Cerebellar nuclear complex (tissue), 1 donor: ENCODE results near the gene NKTR.

Experiments
- DNase-seq, 2 experiments: peaks; one replicate each; lab custom pipeline; 2025; lab: John Stamatoyannopoulos, UW

NKTR gene

DNA sequence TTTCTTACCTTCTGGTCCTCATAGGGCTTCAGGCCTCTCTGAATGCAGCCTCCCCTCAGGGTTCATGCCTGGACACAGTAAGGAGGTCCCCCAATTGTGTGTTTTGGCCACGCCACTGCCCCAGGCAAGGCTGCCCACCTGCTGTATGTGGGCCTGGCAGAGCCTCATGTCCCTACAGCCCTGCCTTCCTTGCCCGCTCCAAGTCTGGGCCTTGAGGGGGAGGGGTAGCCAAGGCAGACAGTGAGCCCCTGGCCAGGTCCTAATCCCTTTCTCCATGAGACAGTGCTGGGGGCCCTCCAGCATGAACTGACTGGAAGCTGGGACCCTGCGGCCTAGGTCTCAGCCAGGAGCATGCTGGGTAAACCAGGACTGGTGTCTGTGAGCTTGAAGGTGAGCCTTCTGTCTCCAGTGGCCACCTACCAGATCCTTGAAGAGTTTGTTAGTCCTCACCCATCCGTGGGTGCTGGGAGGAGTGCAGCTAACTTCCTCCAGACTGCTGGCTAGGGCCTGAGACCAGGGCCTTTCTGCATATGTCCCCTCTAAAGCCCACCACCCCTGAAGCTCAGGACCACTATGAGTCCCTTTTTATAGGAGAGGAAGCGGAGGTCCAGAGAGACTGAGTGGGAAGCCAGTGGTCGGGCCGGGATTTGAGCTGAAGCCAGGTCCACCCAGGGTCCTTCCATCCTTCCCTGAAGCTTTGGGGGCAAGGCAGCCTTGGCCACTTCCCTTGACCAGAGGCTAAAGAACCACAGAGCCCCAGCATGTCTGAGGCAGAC is 61.7 kb downstream of the NKTR start:
- no peak for DNase-seq

DNA sequence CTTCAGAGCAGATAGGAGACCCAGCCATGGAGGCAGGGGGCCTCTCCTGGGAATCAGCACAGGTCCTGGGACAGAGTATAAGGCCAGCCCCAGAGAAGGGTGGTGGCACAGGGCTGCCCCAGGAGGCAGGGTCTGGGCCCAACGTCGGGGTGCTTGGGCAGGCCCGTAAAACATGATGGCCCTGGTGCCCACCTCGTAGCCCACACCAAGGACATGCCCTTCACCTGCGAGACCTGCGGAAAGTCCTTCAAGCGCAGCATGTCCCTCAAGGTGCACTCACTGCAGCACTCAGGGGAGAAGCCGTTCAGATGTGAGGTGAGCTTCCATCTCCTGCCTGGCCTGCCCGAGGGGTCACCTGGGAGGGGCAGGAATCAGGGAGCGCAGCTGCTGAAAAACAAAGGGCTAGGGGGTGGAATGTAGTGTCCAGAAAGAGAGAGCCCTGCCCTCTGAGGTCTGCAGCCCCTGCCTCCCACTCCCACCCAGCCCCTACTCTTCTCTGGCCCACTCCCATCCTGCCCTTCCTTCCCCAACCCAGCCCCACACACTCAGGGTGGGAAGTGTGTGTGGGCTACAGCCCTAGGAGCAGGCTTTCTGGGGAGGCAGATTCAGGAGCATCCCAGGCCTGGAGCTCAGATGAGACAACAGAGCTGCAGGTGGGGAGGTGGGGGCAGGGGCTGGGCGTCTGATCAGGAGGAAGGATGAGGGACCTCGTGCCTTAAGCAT is 62.5 kb downstream of the NKTR start:
- DNase-seq = no peak

DNA sequence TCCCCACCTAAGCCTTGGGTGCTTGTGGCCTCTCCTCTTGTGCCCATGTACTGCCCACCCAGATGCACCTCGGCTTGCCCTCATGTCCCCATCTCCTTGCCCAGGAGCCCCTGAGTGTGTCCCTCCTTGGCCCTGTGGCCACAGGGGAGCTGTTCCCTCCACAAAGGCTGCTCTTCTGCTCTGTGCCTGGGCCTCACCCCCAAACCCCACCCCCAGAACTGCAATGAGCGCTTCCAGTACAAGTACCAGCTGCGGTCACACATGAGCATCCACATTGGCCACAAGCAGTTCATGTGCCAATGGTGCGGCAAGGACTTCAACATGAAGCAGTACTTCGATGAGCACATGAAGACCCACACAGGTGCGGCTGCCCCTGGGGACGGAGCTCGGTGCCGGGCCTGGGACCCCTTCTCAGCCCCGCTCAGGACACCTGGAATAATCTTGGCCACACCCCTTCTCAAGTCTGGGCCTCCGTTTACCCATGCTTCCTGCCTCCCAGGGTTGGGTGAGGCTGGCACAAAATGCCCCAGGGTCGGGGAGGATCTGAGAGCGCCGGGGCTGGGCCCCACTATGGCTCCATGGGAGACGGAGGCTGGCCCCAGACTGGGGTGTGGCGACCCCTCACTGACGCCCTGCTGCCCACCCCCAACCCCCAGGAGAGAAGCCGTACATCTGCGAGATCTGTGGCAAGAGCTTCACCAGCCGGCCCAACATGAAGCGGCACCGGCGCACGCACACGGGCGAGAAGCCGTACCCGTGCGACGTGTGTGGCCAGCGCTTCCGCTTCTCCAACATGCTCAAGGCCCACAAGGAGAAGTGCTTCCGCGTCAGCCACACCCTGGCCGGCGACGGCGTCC is 63.3 kb downstream of the NKTR start:
- DNase-seq = no peak

DNA sequence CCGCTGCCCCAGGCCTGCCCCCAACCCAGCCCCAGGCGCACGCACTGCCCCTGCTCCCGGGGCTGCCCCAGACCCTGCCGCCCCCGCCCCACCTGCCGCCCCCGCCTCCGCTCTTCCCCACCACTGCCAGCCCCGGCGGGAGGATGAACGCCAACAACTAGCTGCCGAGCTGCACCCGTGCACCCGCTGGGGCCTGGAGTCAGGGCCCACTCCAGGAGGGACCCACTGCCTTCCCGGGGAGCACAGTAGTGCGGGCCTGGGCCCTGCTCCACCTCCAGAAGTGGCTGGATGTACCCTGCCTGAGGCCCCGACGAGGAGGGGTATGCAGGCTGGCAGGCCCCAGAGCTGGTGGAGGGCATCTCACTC is 63.9 kb downstream of the NKTR start:
- DNase-seq = no peak

DNA sequence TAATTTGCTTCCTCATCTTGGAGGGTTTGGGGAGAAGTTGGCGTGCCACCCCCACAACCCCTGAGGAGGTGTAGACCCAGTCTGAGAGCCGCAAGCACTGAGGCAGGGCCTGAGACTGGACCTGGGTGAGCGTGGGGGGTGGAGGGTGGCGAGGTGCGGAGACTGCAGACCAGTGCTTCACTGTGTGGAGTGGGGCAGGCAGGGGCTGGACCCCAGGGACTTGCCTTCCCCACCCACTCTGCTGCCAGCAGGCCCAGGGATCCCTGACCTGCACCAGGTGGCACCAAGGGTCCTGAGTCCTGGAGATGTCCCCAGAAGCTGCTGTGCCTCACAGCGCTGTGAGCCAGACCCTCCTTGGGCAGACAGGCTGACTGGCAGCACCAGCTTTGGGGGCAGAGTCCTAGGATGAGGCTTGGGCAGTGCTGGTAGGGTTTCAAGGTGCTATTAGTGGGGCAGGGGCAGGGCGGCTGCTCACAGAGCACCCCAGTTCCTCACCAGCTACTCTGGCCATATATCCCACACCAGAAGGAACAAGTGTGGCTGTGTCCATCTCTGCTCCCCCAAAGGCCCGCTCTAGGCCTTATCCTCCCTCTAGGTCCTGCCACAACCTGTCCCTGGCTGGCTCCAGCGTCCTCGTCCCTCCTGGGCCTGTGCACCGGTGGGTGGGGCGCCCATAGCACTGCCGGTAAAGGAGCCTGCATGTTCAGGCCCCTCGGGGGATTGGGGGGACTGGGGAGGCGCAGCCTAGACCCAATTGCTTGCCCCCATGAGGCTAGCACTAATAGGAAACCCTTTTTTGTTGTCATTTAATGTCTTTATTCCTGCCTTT is 64.8 kb downstream of the NKTR start:
- no peak for DNase-seq

DNA sequence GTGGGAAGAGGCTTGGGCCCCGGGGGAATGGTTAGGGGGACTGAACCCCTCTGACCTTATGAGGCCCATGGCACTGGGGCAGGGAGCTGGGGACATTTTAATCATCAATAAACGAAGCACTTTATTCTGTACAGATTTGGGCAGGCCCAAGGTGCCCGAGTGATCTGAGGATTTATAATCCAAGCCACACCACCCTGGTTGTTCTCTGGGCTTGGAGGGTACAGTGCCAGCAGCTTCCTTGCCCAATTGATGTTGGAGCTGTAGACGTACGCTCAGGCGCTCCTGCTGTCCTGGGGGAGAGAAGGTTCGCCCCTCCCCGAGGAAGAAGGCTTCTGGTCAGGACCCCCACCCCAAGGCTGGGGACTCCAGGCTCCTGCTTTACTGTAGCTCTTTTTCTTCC is 65.5 kb downstream of the NKTR start:
- DNase-seq = no peak

DNA sequence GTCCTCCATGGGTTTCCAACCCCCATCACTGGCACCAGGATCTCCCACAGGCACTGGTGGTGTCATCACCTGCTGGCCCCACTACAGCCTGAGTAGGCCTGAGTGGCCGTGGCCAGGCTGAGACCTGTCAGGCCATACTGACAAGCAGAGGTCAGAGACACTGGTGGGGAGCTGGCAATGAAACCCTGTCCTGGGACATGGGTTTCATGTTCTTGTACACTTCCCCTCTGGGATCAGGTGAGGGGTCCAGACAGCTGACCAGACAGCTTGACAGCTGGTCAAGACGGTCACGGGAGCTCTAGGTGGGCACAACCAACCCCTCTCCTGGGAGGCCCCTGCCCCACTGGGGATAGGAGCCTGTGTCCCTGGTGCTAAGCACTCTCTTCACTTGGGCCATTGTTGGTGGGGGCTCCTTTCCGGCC is 66.1 kb downstream of the NKTR start:
- DNase-seq = no peak

DNA sequence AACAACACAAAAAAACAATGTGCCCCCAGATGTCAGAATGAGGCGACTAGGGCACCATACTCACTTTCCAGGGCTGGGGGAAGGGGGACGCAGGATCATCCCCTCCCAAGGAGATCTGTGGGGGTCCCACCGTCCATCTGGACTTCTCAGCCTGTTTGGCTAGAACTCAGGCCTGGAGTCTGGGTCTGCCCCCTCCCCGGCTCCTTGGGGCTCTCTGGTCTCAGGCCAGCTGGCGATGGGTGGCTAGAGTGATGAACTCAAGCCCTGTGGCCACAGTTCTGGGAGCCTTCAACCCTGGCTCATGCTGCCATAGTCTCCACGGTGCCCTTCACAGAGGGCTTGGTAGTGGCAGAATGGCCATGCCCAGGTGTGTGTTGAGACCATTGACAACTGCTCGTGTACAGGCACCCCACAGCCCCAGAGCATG is 66.6 kb downstream of the NKTR start:
- DNase-seq = no peak

- no peak for DNase-seq
These were observed 67.3 kb downstream of the NKTR start for GRCh38 chr3:42667523-42668412.

DNA sequence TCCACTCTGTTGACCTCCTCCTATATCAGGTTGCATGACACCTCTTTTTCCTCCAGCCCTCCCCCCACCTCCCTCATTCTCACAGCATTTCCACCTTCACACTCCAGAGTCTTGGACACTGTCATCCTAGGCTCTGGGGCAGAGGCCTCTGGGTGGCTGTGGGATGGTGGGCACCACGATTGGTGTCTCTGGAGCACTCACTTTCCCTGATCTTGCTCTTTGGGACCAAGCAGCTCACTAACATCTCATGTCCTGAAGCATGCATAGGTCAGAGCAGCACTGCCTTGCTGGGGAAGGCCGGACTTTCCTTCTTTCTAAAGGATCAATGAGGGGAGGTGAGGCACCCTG is 67.9 kb downstream of the NKTR start:
- no peak for DNase-seq

GRCh38 chr3:42668793-42669217 is 68.3 kb downstream of the NKTR start:
- no peak for DNase-seq

DNA sequence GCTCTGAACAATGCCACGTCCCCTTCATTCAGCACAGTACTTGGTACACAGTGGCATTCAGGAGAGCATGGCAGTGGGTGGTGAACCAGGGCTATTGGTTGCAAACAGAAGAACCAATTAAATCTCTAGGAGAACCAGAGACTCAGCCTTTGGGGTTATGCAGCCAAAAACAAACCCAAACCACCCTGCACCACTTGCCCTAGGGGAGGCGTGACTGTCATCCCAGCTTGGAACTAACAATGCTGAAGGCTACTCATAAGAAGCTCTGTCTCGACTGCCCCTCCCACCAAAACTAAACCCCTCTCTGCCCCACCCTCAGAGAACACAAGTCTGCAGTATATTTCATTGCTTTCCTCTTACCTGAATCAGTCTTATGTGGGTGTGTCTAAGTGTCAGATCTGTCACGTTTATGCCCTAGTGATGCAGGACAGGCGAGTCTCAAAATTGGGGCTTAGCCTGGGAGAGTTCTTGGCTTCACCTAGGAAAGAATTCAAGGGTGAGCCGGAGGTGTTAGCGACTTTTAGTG is 69.6 kb downstream of the NKTR start:
- no peak for DNase-seq

DNA sequence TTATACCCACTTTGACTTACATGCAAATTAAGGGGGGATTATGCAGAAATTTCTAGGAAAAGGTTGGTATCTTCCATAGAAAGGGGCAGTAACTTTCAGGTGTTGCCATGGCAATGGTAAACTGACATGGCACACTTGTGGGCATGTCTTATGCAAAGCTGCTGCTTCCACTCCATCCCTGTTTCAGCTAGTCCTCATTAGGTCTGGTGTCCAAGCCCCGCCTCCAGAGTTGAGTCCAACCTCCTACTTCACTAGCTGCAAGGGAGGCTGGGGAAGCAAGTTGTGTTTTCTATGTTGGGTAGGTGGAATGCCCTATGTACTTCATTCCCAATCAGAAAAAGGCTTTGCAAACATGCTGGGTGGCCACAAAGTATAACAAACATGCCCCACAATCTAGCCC is 70.2 kb downstream of the NKTR start:
- DNase-seq = no peak

DNA sequence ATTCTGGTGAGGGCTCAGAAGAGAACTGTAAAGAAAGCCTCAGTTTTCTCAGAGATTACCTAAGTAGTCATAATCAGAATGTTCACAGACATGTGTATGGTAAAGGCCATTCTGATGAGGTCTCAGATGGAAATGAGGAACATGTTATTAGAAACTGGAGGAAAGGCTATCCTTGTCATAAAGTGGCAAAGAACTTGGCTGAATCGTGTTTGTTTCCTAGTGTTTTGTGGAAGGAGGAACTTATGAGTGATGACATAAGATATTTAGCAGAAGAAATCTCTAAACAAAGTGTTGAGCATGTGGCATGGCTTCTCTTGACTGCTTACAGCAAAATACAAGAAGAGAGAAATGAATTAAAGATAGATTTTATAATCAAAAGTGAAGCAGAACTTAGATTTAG is 72.0 kb downstream of the NKTR start:
- DNase-seq = no peak

DNA sequence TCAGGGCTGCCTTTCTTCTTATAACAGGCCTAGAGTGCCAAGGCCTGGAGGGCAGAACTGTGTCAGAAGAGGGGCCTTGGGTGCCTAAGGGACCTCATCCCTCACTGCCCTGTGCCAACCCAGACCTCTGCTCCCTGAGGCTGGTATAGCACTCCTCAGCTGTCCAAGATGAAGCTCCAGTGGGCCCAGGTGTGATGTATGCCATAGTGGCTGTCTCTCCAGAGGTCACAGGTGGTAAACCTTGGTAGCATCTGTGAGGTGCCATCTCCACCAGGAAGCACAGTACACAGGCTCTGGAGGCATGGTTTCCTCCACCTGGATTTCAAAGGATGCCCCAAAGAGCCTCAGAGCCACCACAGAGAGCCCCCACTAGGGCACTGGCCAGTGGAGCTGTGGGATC is 72.6 kb downstream of the NKTR start:
- no peak for DNase-seq

DNA sequence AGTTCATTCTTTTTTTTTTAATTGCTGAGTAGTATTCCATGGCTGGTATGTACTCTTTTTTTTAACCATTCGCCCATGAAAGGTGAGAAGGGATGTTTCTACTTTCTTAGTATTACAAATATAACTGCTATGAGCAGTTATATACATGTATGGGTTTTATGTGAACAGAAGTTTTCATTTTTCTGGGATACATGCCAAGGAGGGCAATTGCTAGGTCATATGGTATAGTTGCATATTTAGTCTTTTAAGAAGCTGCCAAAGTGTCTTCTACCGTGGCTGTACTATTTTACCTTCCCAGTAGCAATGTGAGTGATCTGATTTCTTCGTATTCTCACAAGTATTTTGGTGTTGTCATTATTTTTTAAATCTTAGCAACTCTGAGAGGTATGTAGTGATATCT is 73.7 kb downstream of the NKTR start:
- DNase-seq = no peak

DNA sequence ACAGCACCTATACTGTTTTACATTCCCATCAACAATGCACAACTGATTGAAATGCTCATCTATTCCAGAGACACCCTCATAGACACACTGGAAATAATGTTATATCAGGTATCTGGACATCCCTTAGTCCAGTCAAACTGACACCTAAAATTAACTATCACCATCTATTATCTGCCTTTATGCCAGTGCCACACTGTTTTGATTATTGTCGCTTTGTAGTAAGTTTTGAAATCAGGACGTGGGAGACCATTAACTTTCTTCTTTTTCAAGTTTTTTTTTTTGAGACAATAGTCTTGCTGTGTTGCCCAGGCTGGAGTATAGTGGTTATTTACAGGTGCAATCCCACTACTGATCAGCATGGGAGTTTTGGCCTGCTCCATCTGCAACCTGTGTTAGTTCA is 75.4 kb downstream of the NKTR start:
- DNase-seq = no peak

- DNase-seq = no peak
These were observed 78.0 kb downstream of the NKTR start for GRCh38 chr3:42678447-42678846.

DNA sequence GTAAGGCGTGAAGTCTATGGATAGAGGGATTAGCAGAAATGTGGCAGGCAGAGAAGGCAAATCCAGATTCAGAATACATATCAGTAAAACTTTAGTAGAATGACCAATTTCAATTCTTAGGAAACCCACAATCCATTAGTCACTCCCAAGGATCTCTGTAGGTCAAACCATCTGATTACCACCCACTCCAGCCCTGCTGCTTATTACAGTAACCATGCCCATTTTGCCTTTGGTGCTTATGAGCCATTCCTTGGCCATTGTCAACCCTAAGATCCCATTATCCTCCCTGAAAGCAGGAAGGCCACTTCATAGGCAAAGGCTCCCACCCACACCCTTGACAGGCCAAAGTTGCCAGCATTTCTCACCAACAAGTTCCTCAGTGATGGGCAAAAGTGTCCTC is 79.8 kb downstream of the NKTR start:
- no peak for DNase-seq

DNA sequence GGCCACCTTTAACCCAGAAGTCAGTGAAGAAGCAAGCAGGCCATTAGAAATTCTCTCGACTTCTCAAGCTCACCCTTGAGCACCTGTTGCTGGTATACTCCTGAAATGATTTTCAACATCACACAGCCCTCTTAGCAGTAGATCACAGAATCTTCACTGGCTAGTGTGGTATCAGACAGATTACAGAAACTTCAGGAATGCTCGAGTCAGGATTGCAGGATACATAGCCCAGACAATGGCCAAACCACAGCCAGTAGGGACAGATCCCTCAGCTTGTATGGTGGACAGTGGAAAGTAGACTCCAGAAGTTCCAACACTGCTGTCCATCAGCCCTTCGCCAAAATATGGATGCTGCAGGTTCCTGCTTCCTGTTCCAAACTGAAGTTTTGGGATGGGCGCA is 80.3 kb downstream of the NKTR start:
- no peak for DNase-seq
